ENCODE data around the gene SAP30BP. TPM values are rescaled to one million over a fixed set of nuclear protein-coding genes. Genes with fewer than 3 reads are reported as not detected.

The SAP30BP gene
- total and polyA plus RNA-seq, 2 donors (not counting 3 experiments of a cell fraction or from before 2014, with no cell fraction given): 116 to 151 TPM

DNA sequence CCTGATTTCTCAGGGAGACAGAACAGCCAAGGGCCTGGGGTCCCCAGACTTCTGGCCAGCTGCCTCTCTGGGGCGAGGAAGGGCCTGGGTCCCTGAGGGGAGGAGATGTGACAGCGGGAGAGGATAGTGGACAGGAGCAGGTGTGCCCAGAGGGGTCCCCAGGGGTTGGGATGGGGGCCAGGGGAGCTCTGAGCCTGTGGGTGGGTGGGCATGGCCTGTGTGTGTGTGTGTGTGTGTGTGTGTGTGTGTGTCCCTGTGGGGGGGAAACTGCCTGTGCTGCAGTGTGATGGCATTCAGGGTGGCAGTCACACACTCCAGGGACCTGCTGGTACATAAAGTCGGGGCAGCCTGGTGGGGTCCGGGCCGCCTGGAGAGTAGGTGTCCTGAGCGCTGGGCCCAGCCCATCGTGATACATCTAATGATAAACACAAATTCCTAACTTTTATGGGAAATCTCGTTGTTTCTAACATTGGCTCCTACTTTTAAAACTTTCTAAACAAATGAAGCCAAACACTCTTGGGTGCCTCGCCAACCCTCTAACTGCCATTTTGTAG, 55.5 kb downstream of the SAP30BP start:
- DNase-seq (ENCODE audit: low read depth, low spot score) (no peak), FAIRE-seq (no peak)
- TF ChIP-seq JUN (IDR thresholded peaks at IDR 0.05; ENCODE audit: borderline replicate concordance, insufficient read depth, insufficient read length, low read depth) (no peak), FOS (IDR thresholded peaks at IDR 0.05; ENCODE audit: borderline replicate concordance, insufficient read depth, low read length) (no peak), GATA2 (IDR thresholded peaks at IDR 0.05; ENCODE audit: insufficient read depth, insufficient read length, low read depth, low read length) (no peak), POLR2A (IDR thresholded peaks at IDR 0.05; ENCODE audit: low read depth, low read length) (no peak)
- TF ChIP-seq, protein P1, sequence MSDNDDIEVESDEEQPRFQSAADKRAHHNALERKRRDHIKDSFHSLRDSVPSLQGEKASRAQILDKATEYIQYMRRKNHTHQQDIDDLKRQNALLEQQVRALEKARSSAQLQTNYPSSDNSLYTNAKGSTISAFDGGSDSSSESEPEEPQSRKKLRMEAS (IDR thresholded peaks at IDR 0.05; ENCODE audit: insufficient read depth, insufficient read length): no peak
- Histone ChIP-seq H2AFZ (ENCODE audit: low read depth, low read length) (peak overlapping the region; percentile 1), H3K36me3 (ENCODE audit: control insufficient read depth in 2 of 2, extremely low read depth in 1 of 2, insufficient read depth in 2 of 2, low read length in 2 of 2) (no peaks in the 10 kb centered on the region), H3K9me1 (replicated peaks; ENCODE audit: control insufficient read depth, extremely low read depth, insufficient read depth, low read length) (no peaks in the 10 kb centered on the region), H4K20me1 (replicated peaks; ENCODE audit: control insufficient read depth, extremely low read depth, insufficient read depth, low read length) (no peaks in the 10 kb centered on the region), H3K9ac (replicated peaks; ENCODE audit: extremely low read depth, insufficient read depth, low read length) (no peak overlapping the region), H3K79me2 (ENCODE audit: control insufficient read depth, insufficient read depth, low read length) (no peaks in the 10 kb centered on the region), H3K27me3 (ENCODE audit: control insufficient read depth in 2 of 2, insufficient read depth in 2 of 2, low read length in 2 of 2) (peaks cover 6 to 11% of the 10 kb centered on the region in 2 experiments), H3K27ac (ENCODE audit: insufficient read depth, low read depth, low read length) (no peak overlapping the region), H3K4me1 (ENCODE audit: control insufficient read depth, extremely low read depth, insufficient read depth, low read length) (peaks cover 2% of the 10 kb centered on the region), H3K9me3 (replicated peaks; ENCODE audit: control insufficient read depth, insufficient read depth, low read length) (no peaks in the 10 kb centered on the region), H3K4me2 (ENCODE audit: insufficient read depth, low read length) (no peak overlapping the region), H3K4me3 (replicated peaks in 1 of 3; ENCODE audit: insufficient read depth in 1 of 3, low read depth in 1 of 3, low read length in 3 of 3) (no peak overlapping the region)
- BruUV-seq (replicated peaks): no TSS peak
- POLR2A ChIA-PET: no interaction called here
- CTCF ChIA-PET: interaction anchor here (3.4 to 5.2 kb wide), 2 partner anchors 25 to 42 kb away, joined by 18 to 33 read pairs; no protein-coding TSS in a partner anchor
- intact Hi-C loops (cut with micrococcal nuclease): no loop called here
- dilution Hi-C loops (cut with MboI; ENCODE audit: extremely low pct_ligation_motif_present, low sequenced_read_pairs): no loop called here

DNA sequence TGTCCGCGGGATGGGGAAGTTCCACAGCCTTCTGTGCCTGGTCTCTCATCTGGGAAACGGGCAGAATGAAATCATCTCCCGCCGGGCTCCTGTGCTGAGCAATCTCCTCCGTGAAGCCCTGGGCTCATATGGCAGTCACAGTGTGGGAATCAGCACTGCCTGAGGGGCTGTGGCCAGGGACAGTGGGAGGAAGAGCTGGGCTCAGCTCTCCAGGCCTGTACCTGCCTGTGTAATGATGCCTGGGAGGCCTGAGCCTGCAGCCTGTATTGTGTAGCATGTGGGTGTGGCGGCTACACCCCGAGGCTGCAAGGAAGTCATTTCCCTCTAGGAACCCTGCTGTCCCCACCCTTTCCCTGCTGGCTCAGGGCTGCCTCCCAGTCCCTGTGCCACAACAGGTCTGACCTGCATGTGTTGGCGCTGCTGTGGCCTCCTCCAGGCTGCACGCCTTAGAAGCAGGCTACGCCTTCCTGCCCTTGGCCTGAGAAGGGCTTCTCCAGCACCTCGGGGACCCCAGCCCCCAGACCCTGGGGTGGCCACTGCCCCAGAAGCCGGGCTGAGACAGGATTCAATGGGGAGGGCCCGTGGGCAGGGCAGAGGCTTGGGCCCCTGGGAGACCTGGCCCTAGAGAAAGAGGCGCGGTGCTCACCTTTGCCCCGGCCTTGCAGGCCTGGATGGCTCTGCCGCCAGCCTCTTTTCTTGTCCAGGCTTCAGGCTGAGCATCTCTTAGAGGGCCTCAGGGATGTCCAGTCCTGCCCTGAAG, 56.2 kb downstream of the SAP30BP start:
- FAIRE-seq (no peak), DNase-seq (ENCODE audit: low read depth, low spot score) (no peak)
- H4K20me1 ChIP-seq (replicated peaks; ENCODE audit: control insufficient read depth, extremely low read depth, insufficient read depth, low read length): no peaks in the 10 kb centered on the region
- H3K9ac ChIP-seq (replicated peaks; ENCODE audit: extremely low read depth, insufficient read depth, low read length): no peak overlapping the region
- intact Hi-C loops (cut with micrococcal nuclease): no loop called here
- no peaks in the 10 kb centered on the region for H3K9me3 ChIP-seq (replicated peaks; ENCODE audit: control insufficient read depth, insufficient read depth, low read length)
- no peaks in the 10 kb centered on the region for H3K9me1 ChIP-seq (replicated peaks; ENCODE audit: control insufficient read depth, extremely low read depth, insufficient read depth, low read length)
- no peaks in the 10 kb centered on the region for H3K36me3 ChIP-seq (ENCODE audit: control insufficient read depth in 2 of 2, extremely low read depth in 1 of 2, insufficient read depth in 2 of 2, low read length in 2 of 2)
- H3K4me1 ChIP-seq (ENCODE audit: control insufficient read depth, extremely low read depth, insufficient read depth, low read length): peaks cover 2% of the 10 kb centered on the region
- CTCF ChIA-PET: interaction anchor here (1.1 to 5.2 kb wide), 3 partner anchors 8 to 43 kb away, joined by 4 to 33 read pairs (median 18); no protein-coding TSS in a partner anchor
- TF ChIP-seq JUN (IDR thresholded peaks at IDR 0.05; ENCODE audit: borderline replicate concordance, insufficient read depth, insufficient read length, low read depth): no peak
- H2AFZ ChIP-seq (ENCODE audit: low read depth, low read length): peak overlapping the region; percentile 1
- peaks cover 6 to 9% of the 10 kb centered on the region in 2 experiments for H3K27me3 ChIP-seq (ENCODE audit: control insufficient read depth in 2 of 2, insufficient read depth in 2 of 2, low read length in 2 of 2)
- POLR2A ChIA-PET: no interaction called here
- BruUV-seq (replicated peaks): no TSS peak
- H3K27ac ChIP-seq (ENCODE audit: insufficient read depth, low read depth, low read length): no peak overlapping the region
- no peaks in the 10 kb centered on the region for H3K79me2 ChIP-seq (ENCODE audit: control insufficient read depth, insufficient read depth, low read length)
- no peak overlapping the region for H3K4me2 ChIP-seq (ENCODE audit: insufficient read depth, low read length)
- dilution Hi-C loops (cut with MboI; ENCODE audit: extremely low pct_ligation_motif_present, low sequenced_read_pairs): no loop called here
- no peak overlapping the region for H3K4me3 ChIP-seq (replicated peaks in 1 of 3; ENCODE audit: insufficient read depth in 1 of 3, low read depth in 1 of 3, low read length in 3 of 3)

Measured in endothelial cell of umbilical vein (primary cell).